ENCODE measurements around the gene ZFR2.

Gene ZFR2

DNA sequence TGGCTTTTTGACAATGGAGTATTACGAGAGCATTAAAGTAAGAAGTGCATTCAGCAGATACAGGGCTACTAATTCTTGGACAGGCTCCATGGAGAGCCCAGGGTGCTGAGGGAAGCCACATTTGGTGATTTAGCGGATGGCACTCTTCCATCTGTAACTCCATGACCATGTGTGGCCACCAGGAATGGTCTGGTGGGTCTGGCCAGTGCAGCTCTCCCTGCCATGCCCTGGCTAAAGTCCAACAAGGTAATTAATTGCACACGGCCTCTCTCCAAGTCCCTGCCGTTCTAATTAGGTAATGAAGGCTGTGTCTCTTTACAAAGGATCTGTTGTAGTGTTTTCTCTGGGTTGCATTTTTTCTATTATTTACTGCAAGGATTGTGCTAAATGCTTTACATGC lies 4.3 kb upstream of the ZFR2 start:
- no peak for DNase-seq (ENCODE audit: low spot score)

DNA sequence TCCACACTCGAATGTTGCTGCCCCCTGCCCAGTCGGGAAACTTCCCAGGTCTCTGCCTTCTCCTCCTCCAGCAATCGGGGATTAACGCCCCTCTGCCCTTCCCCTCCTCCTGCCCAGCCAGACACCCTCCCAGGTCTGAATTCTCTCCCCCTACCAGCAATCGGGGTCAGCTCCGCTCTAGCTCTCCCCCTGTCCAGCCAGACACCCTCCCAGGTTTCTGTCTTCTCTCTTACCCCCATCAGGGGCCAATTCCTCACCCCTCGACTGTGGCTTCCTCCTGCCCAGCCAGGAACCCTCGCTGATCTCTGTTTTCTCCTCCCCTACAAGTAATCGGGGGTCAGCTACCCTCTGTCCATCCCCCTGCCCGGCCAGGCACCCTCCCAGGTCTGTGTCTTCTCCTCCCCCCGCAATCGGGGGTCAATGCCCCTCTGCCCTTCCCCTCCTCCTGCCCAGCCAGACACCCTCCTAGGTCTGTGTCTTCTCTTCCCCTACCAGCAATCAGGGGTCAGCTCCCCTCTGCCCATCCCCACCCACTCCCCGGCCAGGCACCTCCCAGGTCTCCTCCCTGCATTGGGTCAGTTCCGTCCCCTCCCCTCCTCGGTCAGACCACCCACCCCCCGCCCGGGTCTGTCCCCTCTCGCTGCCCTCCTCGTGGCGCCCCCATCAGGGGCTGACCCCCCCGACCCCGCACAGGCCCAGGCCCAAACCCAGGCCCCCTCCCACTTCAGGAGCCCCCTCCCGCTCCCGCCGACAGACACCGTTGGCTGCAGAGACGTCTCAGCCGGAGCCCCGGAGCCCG lies 668 bp downstream of the ZFR2 start:
- DNase-seq (ENCODE audit: low spot score): peak; percentile 73

DNA sequence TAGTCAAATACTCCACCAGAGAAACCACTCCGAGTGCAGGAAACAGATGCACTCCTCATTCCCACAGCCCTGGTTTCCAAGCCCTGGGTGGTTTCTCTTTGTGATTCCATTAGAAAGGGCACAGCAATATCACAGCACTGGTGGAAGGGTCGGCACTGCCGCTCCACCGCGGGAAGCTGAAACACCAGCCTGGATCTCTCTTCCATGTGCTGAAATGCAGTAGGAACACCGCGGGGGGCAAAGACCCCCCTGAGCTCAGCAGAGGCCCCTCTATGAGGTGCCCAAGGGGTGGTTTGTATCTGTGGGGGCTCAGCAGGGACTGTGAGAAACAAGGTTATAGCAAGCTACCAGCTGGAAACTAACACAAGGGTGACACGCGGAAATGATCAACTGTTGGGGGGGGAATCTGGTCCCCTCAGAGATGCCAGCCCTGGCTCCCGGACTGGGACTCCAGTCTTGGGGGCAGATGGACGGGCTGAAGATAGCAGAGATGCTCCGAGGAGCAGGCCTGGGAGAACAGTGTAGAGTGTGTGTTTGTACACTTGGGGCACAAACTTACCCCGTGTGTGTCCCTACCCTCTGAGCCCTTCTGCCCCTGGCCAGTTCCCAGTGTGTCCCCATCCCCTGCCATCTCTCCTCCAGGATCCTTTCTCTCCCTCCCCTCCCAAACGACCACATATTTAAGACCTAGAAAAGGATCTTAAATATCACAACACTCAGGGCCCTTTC lies 1.8 kb downstream of the ZFR2 start:
- no peak for DNase-seq (ENCODE audit: low spot score)

DNA sequence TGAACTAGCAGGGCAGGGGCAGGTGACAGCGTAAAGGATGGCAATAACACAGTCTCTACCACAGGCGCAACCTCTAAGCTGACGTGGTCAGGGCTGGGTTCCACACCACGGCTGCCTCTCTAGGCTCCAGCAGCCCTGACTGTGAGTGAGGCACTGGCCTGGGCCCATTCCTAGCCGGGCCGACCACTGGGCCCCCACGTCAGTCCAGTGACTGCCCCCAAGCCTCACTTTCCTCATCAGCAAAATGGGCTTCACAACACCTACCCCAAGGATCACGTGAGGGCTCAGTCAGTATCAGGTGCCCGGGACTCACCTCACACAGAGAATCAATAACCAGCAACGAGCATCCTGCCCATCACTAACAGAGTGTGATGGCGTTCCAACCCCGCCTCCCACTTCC lies 5.2 kb downstream of the ZFR2 start:
- no peak for DNase-seq (ENCODE audit: low spot score)

DNA sequence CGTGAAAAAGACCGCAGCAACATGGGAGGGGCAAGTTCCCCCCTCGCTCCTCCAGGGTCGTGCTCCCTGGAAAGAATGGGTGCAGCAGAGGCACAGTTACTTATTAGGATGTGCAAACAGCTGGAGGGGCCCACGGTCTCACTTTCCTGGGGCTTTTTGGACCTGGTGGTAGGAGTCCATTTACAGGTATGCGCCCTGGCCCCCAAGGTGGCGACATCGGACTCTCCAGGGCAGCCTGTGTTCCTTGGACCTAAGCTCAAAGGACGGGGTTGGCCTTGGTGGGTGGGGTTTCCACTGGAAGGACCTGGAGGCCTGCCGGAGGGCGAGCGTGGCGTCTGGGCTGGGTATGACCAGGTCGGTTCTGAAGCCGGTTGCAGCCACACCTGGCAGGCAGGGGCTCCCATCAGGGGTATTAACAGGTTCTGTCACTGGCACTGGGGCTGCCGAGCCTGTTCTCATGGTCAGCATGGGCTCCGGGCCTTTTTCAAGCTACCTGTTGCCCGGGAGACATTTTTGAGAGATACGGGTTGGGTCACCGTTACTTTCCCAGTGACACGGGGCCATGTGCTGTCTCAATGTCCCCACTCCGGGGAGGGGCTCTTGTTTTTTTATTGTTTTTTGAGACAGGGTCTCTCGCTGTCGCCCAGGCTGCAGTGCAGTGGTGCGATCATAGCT lies 5.9 kb downstream of the ZFR2 start:
- DNase-seq (ENCODE audit: low spot score): no peak

DNA sequence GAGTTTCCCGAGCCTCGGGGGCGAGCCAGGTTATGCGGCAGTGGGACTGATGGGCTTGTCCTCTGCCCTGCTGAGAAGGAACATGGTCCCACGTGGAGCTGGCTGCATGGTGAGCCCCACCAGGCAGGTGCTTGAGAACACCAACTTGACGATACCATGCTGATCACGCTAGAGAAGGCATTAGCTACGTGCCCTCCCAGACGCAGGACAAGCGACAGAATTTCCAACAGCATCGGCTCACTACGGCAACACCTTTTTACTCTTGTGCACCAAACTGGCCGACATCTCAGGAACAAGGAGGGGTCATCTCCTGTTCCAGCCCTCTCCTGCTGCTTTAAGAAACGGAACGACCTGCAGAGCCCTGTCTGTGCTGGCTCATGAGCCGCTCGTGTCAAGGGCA lies 8.3 kb downstream of the ZFR2 start:
- no peak for DNase-seq (ENCODE audit: low spot score)

DNA sequence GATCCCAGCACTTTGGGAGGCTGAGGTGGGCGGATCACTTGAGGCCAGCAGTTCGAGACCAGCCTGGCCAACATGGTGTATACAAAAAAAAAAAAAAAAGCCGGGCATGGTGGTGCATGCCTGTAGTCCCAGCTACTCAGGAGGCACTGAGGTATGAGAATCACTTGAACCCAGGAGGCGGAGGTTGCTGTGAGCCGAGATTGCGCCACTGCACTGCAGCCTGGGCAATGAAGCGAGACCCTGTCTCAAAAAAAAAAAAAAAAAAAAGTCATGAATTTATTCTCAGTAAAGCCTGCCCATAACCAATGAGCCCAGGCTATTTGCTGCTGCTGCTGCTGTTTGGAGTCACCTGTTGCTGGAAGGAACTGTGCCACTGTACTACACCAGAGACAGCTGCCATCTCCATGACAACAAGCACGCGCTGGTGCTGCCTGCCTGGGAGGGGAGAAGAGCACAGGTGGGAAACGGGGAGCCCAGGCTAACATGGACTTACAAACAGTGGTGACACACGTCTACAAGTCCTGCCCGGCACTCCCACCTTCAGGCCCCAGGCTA lies 11.3 kb downstream of the ZFR2 start:
- DNase-seq (ENCODE audit: low spot score): no peak

DNA sequence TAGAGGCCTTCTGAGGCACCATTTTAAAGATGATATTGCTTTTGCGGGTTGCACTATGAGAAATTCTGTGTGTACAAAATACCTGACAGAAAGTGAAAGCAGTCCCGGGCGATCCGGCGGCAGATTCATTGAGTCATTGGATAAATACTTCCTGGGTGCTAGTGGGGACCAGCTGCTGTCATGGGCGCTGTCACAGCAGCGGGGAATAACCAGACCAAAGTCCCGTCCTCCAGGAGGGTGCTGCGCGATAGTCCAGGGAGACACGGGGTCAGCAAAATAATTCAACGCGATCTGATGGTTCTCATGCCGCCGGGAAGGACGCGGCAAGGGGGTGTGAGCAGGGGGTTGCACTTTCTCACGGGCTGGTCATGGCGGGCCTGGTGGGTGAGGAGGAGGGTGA lies 13.5 kb downstream of the ZFR2 start:
- DNase-seq (ENCODE audit: low spot score): no peak

DNA sequence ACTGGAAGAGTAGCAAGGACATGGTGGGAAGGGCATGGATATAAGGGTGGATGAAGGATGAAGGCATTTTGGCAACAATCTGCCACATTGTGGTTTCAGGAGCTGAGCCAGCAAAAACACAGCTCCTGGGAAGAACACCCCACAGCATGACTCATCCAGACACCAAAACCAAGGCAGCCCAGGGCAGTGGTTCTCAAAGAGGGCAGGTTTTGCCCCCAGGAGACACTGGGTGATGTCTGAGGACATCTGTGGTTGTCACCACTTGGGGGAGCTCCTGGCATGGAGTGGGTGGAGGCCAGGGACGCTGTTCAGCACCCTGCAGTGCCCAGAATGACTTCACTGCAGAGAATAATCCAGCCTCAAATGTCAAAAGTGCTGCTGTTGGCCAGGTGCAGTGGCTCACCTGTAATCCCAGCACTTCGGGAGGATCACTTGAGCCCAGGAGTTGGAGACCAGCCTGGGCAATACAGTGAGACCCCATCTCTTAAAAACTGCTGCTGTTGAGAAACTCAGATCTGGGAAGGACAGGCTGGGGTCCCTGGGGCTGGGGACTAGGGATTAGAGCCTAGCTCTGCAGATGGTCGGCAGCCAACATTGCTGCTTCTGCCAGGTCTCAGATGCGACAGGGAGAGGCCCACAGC lies 16.1 kb downstream of the ZFR2 start:
- DNase-seq (ENCODE audit: low spot score): no peak

DNA sequence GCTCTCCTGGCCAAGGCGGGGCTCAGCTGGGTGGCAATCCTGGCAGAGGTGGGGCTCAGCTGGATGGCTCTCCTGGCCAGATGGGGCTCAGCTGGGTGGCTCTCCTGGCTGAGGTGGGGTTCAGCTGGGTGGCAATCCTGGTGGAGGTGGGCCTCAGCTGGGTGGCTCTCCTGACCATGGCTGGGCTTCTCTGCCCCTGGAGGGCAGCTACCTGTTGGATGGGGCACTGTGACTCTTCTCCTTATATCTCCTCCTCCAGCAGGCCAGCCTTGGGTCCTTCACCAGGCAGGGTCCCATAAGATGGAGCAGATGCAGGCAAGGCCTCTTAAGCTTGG lies 16.7 kb downstream of the ZFR2 start:
- no peak for DNase-seq (ENCODE audit: low spot score)

DNA sequence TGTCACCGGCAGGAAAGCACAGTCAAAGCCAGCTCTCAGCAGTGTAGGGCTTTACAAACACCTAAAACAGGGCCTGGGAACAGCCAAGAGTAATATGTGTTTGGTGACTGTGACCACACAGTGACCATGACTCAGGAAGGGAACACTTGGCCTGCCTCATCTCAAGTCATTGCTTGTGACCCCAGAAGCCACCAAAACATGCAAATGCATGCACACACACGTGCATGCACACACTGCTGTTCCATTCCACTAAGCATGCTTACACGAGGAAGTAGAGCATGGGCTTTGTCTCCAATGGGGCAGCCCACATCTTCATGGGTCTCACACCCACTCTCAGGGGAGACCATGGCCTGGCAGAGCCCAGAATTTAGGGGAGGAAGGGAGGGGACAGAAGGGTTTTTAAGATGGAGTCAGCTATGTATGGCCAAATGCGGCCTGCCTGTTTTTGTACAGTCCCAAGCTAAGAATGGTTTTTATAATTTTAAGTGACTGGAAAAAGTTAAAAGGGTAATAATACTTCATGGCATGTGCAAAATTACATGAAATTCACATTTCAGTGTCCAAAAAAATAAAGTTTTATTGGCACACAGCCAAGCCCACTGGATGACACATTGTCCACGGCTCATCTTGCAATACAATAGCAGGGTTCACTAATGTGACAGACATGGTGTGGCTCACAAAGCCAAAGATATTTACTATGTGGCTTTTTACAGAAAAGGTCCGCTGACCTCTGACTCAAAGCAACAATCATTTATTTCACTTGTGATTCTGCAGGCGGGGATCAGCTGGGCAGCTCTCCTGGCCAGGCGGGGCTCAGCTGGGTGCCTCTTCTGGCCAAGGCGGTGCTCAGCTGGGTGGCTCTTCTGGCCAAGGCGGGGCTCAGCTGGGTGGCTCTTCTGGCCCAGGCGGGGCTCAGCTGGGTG lies 17.3 kb downstream of the ZFR2 start:
- no peak for DNase-seq (ENCODE audit: low spot score)

DNA sequence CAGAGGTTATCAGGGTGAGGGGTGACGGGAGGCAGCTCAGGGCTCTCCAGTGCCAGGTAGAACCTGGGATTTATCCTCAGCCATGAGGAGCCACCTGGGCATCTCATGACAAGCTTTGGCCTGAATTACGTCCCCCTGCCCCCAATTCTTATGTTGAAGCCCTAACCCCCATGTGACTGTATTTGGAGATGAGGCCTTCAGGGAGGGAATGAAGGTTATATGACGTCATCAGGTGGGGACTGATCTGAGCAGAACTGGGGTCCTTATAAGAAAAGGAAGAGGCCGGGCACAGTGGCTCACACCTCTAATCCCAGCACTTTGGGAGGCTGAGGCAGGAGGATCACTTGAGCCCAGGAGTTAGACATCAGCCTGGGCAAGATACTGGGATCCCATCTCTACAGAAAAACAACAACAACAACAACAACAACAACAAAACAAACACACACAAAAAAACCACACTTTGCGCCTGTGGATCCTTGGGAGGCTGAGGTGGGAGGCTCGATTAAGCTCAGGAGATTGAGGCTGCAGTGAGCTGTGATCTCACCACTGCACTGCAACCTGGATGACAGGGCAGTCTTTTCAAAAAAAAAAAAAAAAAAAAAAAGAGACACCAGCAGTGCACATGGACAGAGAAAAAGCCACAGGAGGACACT lies 18.4 kb downstream of the ZFR2 start:
- no peak for DNase-seq (ENCODE audit: low spot score)

DNA sequence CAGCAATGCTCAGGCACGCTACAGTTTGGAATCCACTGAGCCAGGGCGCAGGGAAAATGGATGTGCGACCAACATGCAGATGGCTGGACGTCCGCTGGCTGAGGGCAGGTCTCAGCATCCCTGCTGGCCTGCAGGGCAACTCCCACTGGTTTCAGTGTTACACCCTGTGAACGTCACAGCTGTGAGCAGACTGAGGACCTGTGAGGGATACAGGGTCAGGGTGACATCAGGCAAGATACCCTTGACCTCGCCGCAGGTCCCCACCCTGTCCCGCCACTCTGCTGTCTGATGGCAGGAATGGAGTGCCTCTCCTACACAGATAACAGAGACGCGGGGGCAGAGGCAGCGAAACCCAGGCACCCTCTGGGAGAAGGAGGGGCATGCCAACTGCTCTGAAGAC lies 19.1 kb downstream of the ZFR2 start:
- no peak for DNase-seq (ENCODE audit: low spot score)

DNA sequence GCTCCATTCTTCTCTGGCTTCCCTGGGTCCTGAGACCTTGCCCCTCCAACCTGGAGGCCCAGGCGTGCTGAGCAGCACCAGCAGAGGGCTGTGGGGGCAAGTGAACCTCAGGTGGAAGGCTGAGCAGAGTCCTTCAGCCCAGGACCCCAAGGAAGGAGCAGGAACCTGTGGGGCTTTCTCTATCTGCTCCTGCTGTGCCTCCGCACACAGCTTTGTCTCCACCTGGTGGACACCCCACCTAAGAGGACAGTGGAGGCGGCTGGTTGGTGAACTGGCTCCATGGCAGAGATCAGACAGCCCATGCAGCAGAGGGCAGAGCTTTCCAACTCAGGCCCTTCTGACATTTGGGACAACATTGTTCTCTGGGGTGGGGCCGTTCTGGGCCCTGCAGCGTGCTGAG lies 19.7 kb downstream of the ZFR2 start:
- DNase-seq (ENCODE audit: low spot score): no peak

DNA sequence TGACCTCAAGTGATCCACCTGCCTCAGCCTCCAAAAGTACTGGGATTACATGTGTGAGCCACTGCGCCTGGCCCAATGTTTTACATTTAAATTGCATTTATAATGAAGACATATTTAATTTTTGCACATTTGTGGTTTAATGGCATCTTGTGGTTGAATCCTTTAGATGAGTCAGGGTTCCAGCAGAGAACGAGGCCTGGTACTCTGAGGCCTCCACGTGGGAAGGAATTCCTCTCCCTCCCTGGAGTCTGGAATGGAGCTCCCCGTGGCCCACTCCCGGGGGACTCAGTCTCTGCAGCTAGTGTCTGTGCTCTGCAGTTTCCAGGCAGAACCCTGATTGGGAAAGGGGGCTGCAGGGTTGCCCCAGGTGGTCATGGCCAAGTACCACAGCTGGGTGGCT lies 24.2 kb downstream of the ZFR2 start:
- DNase-seq (ENCODE audit: low spot score): no peak

DNA sequence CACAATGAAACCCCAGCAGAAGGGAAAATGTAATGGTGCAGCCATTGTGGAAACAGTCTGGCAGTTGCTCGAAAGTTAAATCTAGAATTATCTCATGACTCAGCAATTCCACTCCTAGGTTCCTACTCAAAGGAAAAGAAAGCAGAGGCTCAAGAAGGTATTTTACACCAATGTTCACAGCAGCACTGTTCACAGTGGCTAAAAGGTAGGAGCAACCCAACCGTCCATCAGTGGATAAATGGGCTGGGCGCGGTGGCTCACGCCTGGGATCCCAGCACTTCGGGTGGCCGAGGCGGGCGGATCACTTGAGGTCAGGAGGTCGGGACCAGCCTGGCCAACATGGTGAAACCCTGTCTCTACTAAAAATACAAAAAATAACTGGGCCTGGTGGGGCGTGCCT lies 25.9 kb downstream of the ZFR2 start:
- DNase-seq (ENCODE audit: low spot score): no peak

DNA sequence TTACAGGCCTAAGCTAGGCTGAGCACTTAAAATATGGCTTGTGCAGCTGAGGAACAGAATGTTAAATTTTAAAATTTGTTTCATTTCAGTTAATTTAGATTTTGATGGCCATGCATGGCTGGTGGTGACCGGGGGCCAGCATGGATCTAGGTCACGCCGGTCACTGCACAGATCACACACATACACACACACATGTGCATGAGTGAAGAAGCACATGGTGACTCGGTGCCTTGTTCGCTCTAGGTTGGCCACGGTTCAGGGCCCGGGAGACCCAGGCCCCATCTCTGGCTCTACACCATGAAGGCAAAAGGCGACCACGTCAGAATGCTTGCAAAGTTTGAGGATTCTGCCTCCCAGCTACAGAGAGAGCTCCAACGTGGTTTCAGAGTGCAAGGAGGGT lies 28.0 kb downstream of the ZFR2 start:
- DNase-seq (ENCODE audit: low spot score): no peak

DNA sequence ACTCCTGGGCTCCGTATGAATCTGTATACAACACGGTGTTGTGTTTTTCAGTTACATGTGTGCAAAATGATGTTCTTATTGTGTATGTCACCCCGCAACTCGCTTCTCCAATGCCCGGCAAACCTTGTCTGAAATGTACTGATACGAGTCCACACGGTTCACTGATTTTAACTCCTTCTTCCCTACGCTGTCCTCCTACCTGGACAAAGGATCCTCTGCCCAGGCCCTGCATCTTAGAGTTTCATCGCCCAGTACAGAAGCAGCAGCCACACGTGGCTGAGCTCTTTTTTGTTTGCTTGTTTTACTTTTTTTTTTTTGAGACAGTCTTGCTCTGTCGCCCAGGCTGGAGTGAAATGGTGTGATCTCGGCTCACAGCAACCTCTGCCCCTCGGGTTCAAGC lies 28.9 kb downstream of the ZFR2 start:
- no peak for DNase-seq (ENCODE audit: low spot score)

DNA sequence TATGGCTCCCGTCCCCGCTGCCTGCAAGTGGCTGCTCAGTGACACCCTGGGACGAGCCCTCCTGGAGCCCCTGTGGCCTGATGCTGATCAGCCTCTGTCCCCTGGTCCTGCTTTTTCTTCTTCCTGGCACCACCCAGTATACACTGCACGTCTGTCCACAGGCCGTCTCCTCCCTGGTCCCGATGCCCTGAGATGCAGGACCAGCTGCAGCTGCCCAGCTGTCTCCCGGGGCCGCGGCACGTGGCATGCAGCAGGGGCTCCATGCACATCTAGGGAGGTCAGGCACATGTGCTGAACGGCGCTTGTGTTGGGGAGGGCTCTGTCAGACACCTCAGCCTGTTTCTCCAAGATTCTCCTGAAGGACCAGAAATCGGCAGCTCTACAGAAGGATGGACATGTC lies 30.2 kb downstream of the ZFR2 start:
- DNase-seq (ENCODE audit: low spot score): no peak

DNA sequence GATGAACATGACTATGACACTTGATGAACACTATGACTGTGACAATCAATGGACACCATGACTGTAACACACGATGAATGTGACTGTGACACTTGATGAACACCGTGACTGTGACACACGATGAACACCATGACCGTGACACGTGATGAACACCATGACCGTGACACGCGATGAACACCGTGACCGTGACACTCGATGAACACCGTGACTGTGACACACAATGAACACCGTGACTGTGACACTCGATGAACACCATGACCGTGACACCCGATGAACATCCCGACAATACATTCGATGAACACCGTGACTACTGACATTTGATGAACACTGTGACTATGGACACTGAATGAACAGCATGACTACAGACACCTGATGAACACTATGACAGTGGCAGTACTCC lies 30.9 kb downstream of the ZFR2 start:
- no peak for DNase-seq (ENCODE audit: low spot score)

DNA sequence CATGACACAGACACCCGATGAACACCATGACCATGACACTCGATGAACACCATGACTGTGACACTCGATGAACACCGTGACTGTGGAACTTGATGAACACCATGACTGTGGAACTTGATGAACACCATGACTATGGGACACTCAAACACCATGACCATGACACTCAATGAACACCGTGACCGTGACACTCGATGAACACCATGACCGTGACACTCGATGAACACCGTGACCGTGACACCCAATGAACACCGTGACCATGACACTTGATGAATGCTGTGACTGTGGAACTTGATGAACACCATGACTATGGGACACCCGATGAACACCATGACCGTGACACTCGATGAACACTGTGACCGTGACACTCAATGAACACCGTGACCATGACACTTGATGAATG lies 31.5 kb downstream of the ZFR2 start:
- no peak for DNase-seq (ENCODE audit: low spot score)

Data from ecto neural progenitor cell (in vitro differentiated cells).